Muscle of leg (tissue), 11 donors: ENCODE measurements around the gene CPNE4. TPM values are rescaled to one million over a fixed set of nuclear protein-coding genes. Genes with fewer than 3 reads are reported as not detected.
"Not testable (repeated sequence)": the region's sequence is repeated elsewhere in the genome, so short reads cannot be mapped to it uniquely, and the experiment has no call there.

Experiments
- DNase-seq: peaks from one replicate; pipeline ENCODE4 v3.0.0; 2013
- H3K27ac ChIP-seq: one replicate; pipeline ENCODE4 v1.5.1; 2013; ENCODE audit warnings: mild to moderate bottlenecking, low read length, control low read depth
- H3K27me3 ChIP-seq: one replicate; pipeline ENCODE4 v1.6.1; 2013; ENCODE audit warnings: low read length; ENCODE audit not compliant: control insufficient read depth, insufficient read depth
- H3K36me3 ChIP-seq: one replicate; pipeline ENCODE4 v1.6.1; 2013; ENCODE audit warnings: low read length; ENCODE audit not compliant: control insufficient read depth, insufficient read depth
- H3K4me1 ChIP-seq: one replicate; pipeline ENCODE4 v1.6.1; 2013; ENCODE audit warnings: low read length; ENCODE audit not compliant: control insufficient read depth, insufficient read depth
- H3K4me3 ChIP-seq: one replicate; pipeline ENCODE4 v1.5.1; 2013; ENCODE audit warnings: low read length, control low read depth
- H3K9me3 ChIP-seq: replicated peaks from 2 replicates; pipeline ENCODE4 v1.6.1; 2013; ENCODE audit warnings: low read depth, low read length; ENCODE audit not compliant: control insufficient read depth
- WGBS: methylation state at CpG from one replicate; pipeline ENCODE4 v1.1.5; 2013; ENCODE audit warnings: missing lambda C conversion rate; ENCODE audit not compliant: insufficient coverage; 5-methylcytosine and 5-hydroxymethylcytosine counted together
- polyA plus RNA-seq, 8 donors: library from polyadenylated mRNA; unstranded; fragments of 120-200 nt; gene quantifications; one replicate each; pipeline versions ENCODE4 v1.2.1 to v1.2.3, GENCODE V29; 2013; ENCODE audit warnings: inconsistent platforms in 1 of 8, low replicate concordance in 1 of 8; ENCODE audit not compliant: insufficient read length in 8 of 8, insufficient read depth in 1 of 8
- total RNA-seq: library from RNA; stranded (reverse); fragments of 120-200 nt; gene quantifications from one replicate; pipeline ENCODE4 v1.2.4, GENCODE V29; 2013

Gene CPNE4
- total and polyA plus RNA-seq, 9 donors = 0.07 to 0.31 (median 0.09) TPM; not detected in 2

DNA sequence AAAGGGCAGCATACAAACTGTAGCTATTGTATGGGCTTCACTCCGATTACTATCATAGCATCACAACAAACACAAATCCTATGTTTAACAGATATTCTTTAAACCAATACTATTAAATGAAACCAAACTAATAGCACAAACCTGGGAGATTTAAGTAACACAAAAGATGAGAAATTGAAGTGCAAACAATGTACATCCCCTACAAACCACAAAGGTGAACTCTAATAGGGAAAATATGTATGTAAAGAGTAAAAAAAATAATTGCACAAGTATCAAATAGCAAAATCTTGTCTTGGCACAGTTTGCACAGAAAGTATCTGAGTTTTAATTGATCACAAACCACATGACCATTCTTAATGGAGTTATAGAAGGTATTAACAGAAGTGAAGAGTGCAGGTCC is 138.5 kb downstream of the CPNE4 start:
- Histone ChIP-seq H3K4me3 (no peak overlapping the region), H3K9me3 (no peaks in the 10 kb centered on the region), H3K27ac (no peak overlapping the region), H3K36me3 (no peaks in the 10 kb centered on the region), H3K27me3 (no peaks in the 10 kb centered on the region), H3K4me1 (no peaks in the 10 kb centered on the region)
- DNase-seq = no peak
- WGBS = no CpG with 5 or more reads among the region's 1 CpG

- Histone ChIP-seq H3K36me3 (no peaks in the 10 kb centered on the region), H3K9me3 (no peaks in the 10 kb centered on the region), H3K27ac (no peak overlapping the region), H3K4me1 (no peaks in the 10 kb centered on the region), H3K4me3 (no peak overlapping the region), H3K27me3 (no peaks in the 10 kb centered on the region)
- WGBS = no CpG with 5 or more reads among the region's 3 CpGs
- no peak for DNase-seq
Observed at GRCh38 chr3:131895766-131896165, 139.0 kb downstream of the CPNE4 start.

DNA sequence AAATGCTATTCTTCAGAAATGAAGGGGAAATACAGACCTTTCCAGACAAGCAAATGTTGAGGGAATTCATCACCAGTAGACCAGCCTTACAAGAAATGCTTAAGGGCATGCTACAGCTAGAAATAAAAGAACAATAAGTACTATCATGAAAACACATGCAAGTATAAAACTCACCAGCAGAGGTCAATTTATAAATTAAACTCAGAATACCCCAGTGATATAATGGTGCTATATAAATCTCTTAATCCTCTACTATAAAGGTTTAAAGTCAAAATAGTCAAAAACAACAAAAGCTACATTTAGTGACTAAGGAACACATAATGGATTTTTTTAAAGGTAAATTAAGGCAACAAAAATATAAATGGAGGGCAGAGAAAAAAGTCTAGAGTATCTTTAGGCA is 142.5 kb downstream of the CPNE4 start:
- H3K27ac ChIP-seq = no peak overlapping the region
- H3K4me1 ChIP-seq = no peaks in the 10 kb centered on the region
- no peak for DNase-seq
- H3K4me3 ChIP-seq = no peak overlapping the region
- no peaks in the 10 kb centered on the region for H3K9me3 ChIP-seq
- H3K36me3 ChIP-seq = no peaks in the 10 kb centered on the region
- no peaks in the 10 kb centered on the region for H3K27me3 ChIP-seq

GRCh38 chr3:131885871-131886270 is 148.9 kb downstream of the CPNE4 start:
- H3K27me3 ChIP-seq = not testable (repeated sequence)

DNA sequence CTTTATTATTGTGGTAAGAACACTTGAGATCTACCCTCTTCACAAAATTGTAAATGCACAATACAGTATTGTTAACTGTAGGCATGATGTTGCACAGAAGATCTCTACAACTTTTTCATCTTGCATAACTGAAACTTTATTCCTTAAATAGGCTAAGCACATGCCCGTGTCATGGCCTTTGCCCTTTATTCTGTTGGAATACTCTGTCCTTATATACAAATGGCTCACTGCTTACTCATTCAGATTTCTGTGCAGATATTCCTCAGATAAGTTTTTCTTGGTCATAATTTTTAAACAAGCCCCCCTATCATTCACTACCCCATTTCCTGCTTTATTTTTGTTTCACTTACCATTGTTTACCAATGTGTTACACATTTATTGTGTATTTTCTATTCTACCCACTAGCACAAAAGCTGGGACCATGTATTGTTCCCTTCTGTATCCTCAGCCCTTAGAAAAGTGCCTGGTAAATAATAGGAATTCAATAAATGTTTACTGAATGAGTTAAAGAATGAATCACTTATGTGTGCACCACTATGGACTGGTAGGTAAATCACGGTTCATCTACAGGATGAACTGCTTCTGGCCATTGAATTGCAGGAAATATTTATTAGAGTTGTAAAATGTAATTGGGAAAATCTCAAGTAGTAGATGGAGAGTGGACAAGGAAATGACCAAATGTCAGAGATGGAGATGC is 151.0 kb downstream of the CPNE4 start:
- WGBS = 40% methylated on average over 2 of the region's 2 CpGs
- no peaks in the 10 kb centered on the region for H3K27me3 ChIP-seq
- H3K36me3 ChIP-seq = no peaks in the 10 kb centered on the region
- DNase-seq = no peak
- H3K4me3 ChIP-seq = no peak overlapping the region
- H3K4me1 ChIP-seq = no peaks in the 10 kb centered on the region
- H3K9me3 ChIP-seq = no peaks in the 10 kb centered on the region
- H3K27ac ChIP-seq = no peak overlapping the region

More at GRCh38 chr3:131885871-131886270, 148.9 kb downstream of the CPNE4 start:
- not testable (repeated sequence) for H3K9me3 ChIP-seq, DNase-seq, H3K4me3 ChIP-seq, H3K36me3 ChIP-seq, H3K27ac ChIP-seq, H3K4me1 ChIP-seq
- 100% methylated on average over 1 of the region's 4 CpGs for WGBS

GRCh38 chr3:131883086-131883485 is 151.7 kb downstream of the CPNE4 start:
- Histone ChIP-seq H3K4me3 (no peak overlapping the region), H3K27ac (no peak overlapping the region), H3K4me1 (no peaks in the 10 kb centered on the region), H3K36me3 (no peaks in the 10 kb centered on the region), H3K27me3 (no peaks in the 10 kb centered on the region), H3K9me3 (no peaks in the 10 kb centered on the region)
- DNase-seq = no peak

DNA sequence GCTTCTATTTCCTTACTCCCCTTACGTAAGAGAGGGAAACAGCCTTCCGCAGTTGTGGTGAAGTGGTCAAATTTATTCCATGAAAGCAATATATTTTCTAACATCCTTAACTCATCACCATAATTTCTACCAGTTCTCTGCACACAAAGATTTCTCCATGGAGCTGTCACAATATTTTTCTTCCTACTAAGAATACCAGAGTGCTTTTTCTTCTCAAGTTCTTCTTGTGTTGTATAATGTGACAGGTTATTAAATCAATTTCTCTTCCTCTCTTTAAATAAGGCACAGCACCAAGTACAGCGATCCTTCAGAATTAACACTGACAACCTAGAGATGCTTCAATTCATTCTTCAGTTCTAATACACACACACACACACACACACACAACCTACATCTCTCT is 153.0 kb downstream of the CPNE4 start:
- WGBS = no CpG with 5 or more reads among the region's 3 CpGs
- H3K27ac ChIP-seq = no peak overlapping the region
- H3K36me3 ChIP-seq = no peaks in the 10 kb centered on the region
- H3K4me1 ChIP-seq = no peaks in the 10 kb centered on the region
- DNase-seq = no peak
- no peaks in the 10 kb centered on the region for H3K9me3 ChIP-seq
- H3K4me3 ChIP-seq = no peak overlapping the region
- H3K27me3 ChIP-seq = no peaks in the 10 kb centered on the region

- DNase-seq = no peak
- Histone ChIP-seq H3K9me3 (no peaks in the 10 kb centered on the region), H3K4me3 (no peak overlapping the region), H3K27me3 (no peaks in the 10 kb centered on the region), H3K36me3 (no peaks in the 10 kb centered on the region), H3K27ac (no peak overlapping the region), H3K4me1 (no peaks in the 10 kb centered on the region)
- 60% methylated on average over 1 of the region's 2 CpGs for WGBS
Observed at GRCh38 chr3:131880948-131881347, 153.9 kb downstream of the CPNE4 start.

DNA sequence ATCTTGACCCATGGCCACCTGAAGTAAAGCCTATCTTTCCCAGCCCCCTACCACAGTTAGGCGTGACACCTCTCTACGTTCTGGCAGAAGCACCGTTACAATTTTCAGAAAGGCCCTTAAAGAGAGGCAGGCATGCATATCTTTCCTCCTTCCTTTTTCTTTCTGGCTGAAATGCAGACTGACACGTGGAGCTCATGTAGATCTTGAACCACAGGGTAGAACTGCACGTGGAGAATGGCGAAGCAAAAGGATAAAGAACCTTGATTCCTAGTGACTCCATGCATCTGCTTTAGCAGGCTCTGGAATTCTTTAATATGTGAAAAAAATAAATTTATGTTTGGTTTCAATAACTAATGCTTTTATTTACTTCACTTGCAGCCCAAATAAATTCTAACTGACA is 166.6 kb downstream of the CPNE4 start:
- H3K27me3 ChIP-seq = no peaks in the 10 kb centered on the region
- H3K9me3 ChIP-seq = no peaks in the 10 kb centered on the region
- no peak for DNase-seq
- H3K4me1 ChIP-seq = no peaks in the 10 kb centered on the region
- no peak overlapping the region for H3K27ac ChIP-seq
- H3K4me3 ChIP-seq = no peak overlapping the region
- no peaks in the 10 kb centered on the region for H3K36me3 ChIP-seq
- 74% methylated on average over 3 of the region's 6 CpGs for WGBS

DNA sequence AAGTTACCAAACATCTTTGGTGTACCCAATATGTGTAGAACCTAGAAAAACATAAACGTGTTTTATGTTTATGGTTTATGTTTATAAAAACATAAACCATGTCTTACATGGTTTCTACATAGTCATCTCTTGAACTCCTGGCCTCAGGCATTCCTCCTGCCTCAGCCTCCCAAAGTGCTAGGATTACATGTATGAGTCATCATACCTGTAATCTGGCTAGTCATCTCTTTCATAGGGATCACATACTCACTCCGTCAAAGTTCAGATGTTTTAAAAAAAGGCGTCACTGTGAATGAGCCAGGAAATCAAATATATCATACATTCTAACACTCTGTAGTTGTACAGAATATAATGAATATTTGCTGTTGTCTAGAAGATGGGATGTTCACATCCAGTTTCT is 178.6 kb downstream of the CPNE4 start:
- H3K9me3 ChIP-seq = no peaks in the 10 kb centered on the region
- DNase-seq = no peak
- H3K27me3 ChIP-seq = no peaks in the 10 kb centered on the region
- no CpG with 5 or more reads among the region's 3 CpGs for WGBS
- no peaks in the 10 kb centered on the region for H3K36me3 ChIP-seq
- no peak overlapping the region for H3K4me3 ChIP-seq
- H3K4me1 ChIP-seq = no peaks in the 10 kb centered on the region
- H3K27ac ChIP-seq = no peak overlapping the region

DNA sequence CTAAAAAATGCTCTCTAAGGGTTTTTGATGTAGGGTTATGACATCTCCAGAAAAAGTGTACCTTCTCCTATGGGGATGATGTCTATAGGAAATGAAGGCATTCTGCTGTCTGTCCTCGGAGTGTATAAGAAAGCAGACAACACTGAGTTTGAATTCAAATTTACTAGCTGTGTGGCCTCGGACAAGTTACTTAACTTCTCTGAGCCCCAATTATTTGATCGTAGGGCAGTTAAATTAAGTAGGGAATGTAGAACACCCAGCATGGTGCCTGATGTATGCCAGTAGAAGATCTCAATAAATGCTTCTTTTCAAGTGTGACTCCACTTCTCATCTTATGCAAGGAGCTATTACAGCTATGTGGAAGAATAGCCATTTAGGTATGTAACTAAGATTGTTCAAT is 184.6 kb downstream of the CPNE4 start:
- no peaks in the 10 kb centered on the region for H3K4me1 ChIP-seq
- no peaks in the 10 kb centered on the region for H3K27me3 ChIP-seq
- no peak for DNase-seq
- WGBS = 100% methylated on average over 1 of the region's 3 CpGs
- no peaks in the 10 kb centered on the region for H3K36me3 ChIP-seq
- H3K4me3 ChIP-seq = no peak overlapping the region
- no peaks in the 10 kb centered on the region for H3K9me3 ChIP-seq
- H3K27ac ChIP-seq = no peak overlapping the region
